ENCODE measurements around the gene WNT8A. TPM values are rescaled to one million over a fixed set of nuclear protein-coding genes. Genes with fewer than 3 reads are reported as not detected.
"Not testable (repeated sequence)": the region's sequence is repeated elsewhere in the genome, so short reads cannot be mapped to it uniquely, and the experiment has no call there.

The WNT8A gene
- not detected for total RNA-seq

GRCh38 chr5:138083702-138084101, at the start of gene WNT8A:
Gene WNT8A, plus strand, starts transcription at chr5:138084033. Its CDS starts 95 bp downstream, at chr5:138084128.
- no peaks in the 10 kb centered on the region for H3K36me3 Mint-ChIP-seq
- no peaks in the 10 kb centered on the region for H3K27me3 Mint-ChIP-seq
- H3K27ac Mint-ChIP-seq = no peak within 1 kb of the TSS
- H3K4me1 Mint-ChIP-seq = peaks cover 15% of the 10 kb centered on the region
- CTCF ChIA-PET = interaction anchor here (1.5 to 1.7 kb wide), 2 partner anchors 15 to 49 kb away, joined by 4 to 5 read pairs; no protein-coding TSS in a partner anchor
- no peaks in the 10 kb centered on the region for H3K9me3 Mint-ChIP-seq (ENCODE audit: low read depth)
- DNase-seq = no peak
- ATAC-seq = no peak
- no peak within 1 kb of the TSS for H3K4me3 Mint-ChIP-seq

- CTCF ChIA-PET = interaction anchor here (0.6 to 12.7 kb wide), 28 partner anchors 9 to 281 kb away, joined by 3 to 244 read pairs (median 5); partner anchors contain the start of genes BRD8, KIF20A and NME5
- Mint-ChIP-seq H3K36me3 (peaks cover 12% of the 10 kb centered on the region), H3K4me3 (no peak overlapping the region), H3K27ac (peak overlapping the region; percentile 18), H3K4me1 (peaks cover 32% of the 10 kb centered on the region), H3K9me3 (ENCODE audit: low read depth) (no peaks in the 10 kb centered on the region), H3K27me3 (no peaks in the 10 kb centered on the region)
- ATAC-seq = peak; percentile 51
- peak; percentile 81 for DNase-seq
Observed at GRCh38 chr5:138035605-138036537, 48.0 kb upstream of the WNT8A start.

GRCh38 chr5:138037271-138037670, 46.6 kb upstream of the WNT8A start:
- CTCF ChIA-PET = interaction anchor here (0.7 to 12.7 kb wide), 14 partner anchors 11 to 259 kb away, joined by 3 to 244 read pairs (median 10); no protein-coding TSS in a partner anchor
- Mint-ChIP-seq H3K4me1 (peaks cover 28% of the 10 kb centered on the region), H3K27ac (no peak overlapping the region), H3K9me3 (ENCODE audit: low read depth) (no peaks in the 10 kb centered on the region), H3K27me3 (no peaks in the 10 kb centered on the region), H3K36me3 (peaks cover under 1% of the 10 kb centered on the region), H3K4me3 (no peak overlapping the region)
- ATAC-seq (no peak), DNase-seq (no peak)

GRCh38 chr5:138037907-138038633, 45.8 kb upstream of the WNT8A start:
- no peak overlapping the region for H3K4me3 Mint-ChIP-seq

GRCh38 chr5:138038826-138039225, 45.0 kb upstream of the WNT8A start:
- ATAC-seq = no peak
- Mint-ChIP-seq H3K27me3 (no peaks in the 10 kb centered on the region), H3K27ac (no peak overlapping the region), H3K4me1 (peaks cover 25% of the 10 kb centered on the region), H3K36me3 (no peaks in the 10 kb centered on the region), H3K4me3 (no peak overlapping the region), H3K9me3 (ENCODE audit: low read depth) (no peaks in the 10 kb centered on the region)
- CTCF ChIA-PET = interaction anchor here (0.8 to 12.7 kb wide), 10 partner anchors 12 to 260 kb away, joined by 3 to 244 read pairs (median 4); no protein-coding TSS in a partner anchor
- DNase-seq = no peak

More at GRCh38 chr5:138037907-138038633, 45.8 kb upstream of the WNT8A start:
- Mint-ChIP-seq H3K4me1 (peaks cover 31% of the 10 kb centered on the region), H3K36me3 (no peaks in the 10 kb centered on the region), H3K27me3 (no peaks in the 10 kb centered on the region), H3K27ac (no peak overlapping the region), H3K9me3 (ENCODE audit: low read depth) (no peaks in the 10 kb centered on the region)
- ATAC-seq = no peak
- CTCF ChIA-PET = interaction anchor here (0.7 to 12.7 kb wide), 13 partner anchors 11 to 259 kb away, joined by 3 to 244 read pairs (median 4); no protein-coding TSS in a partner anchor
- no peak for DNase-seq

GRCh38 chr5:138045283-138045682, 38.5 kb upstream of the WNT8A start:
- H3K9me3 Mint-ChIP-seq (ENCODE audit: low read depth); DNase-seq; H3K36me3 Mint-ChIP-seq; ATAC-seq; H3K27me3 Mint-ChIP-seq; H3K4me3 Mint-ChIP-seq; CTCF ChIA-PET; H3K4me1 Mint-ChIP-seq; H3K27ac Mint-ChIP-seq: not testable (repeated sequence)

GRCh38 chr5:138051441-138052296, 32.2 kb upstream of the WNT8A start:
- Mint-ChIP-seq H3K36me3 (no peaks in the 10 kb centered on the region), H3K9me3 (ENCODE audit: low read depth) (no peaks in the 10 kb centered on the region), H3K27ac (no peak overlapping the region), H3K27me3 (peaks cover 17% of the 10 kb centered on the region), H3K4me3 (no peak overlapping the region), H3K4me1 (peaks cover 8% of the 10 kb centered on the region)
- ATAC-seq (no peak), DNase-seq (no peak)
- CTCF ChIA-PET = interaction anchor here (1.4 kb wide), 1 partner anchor 17 kb away, joined by 4 read pairs; no protein-coding TSS in a partner anchor

GRCh38 chr5:138052718-138053117, 31.1 kb upstream of the WNT8A start:
- not testable (repeated sequence) for H3K9me3 Mint-ChIP-seq (ENCODE audit: low read depth); H3K27ac Mint-ChIP-seq; H3K36me3 Mint-ChIP-seq; H3K4me3 Mint-ChIP-seq; DNase-seq; ATAC-seq
- Mint-ChIP-seq H3K4me1 (peaks cover 11% of the 10 kb centered on the region), H3K27me3 (peaks cover 17% of the 10 kb centered on the region)
- CTCF ChIA-PET = interaction anchor here (1.4 to 1.6 kb wide), 2 partner anchors 12 to 16 kb away, joined by 4 to 6 read pairs; no protein-coding TSS in a partner anchor

GRCh38 chr5:138053554-138053953, 30.3 kb upstream of the WNT8A start:
- H3K36me3 Mint-ChIP-seq = no peaks in the 10 kb centered on the region
- CTCF ChIA-PET = interaction anchor here (0.9 to 1.6 kb wide), 4 partner anchors 11 to 23 kb away, joined by 3 to 6 read pairs (median 5); no protein-coding TSS in a partner anchor
- no peak for ATAC-seq
- peaks cover 11% of the 10 kb centered on the region for H3K4me1 Mint-ChIP-seq
- no peaks in the 10 kb centered on the region for H3K9me3 Mint-ChIP-seq (ENCODE audit: low read depth)
- no peak overlapping the region for H3K4me3 Mint-ChIP-seq
- no peak for DNase-seq
- no peak overlapping the region for H3K27ac Mint-ChIP-seq
- peaks cover 17% of the 10 kb centered on the region for H3K27me3 Mint-ChIP-seq

- ATAC-seq = no peak
- H3K9me3 Mint-ChIP-seq (ENCODE audit: low read depth) = no peaks in the 10 kb centered on the region
- H3K27ac Mint-ChIP-seq = no peak overlapping the region
- CTCF ChIA-PET = interaction anchor here (0.9 to 1.6 kb wide), 4 partner anchors 11 to 23 kb away, joined by 3 to 6 read pairs (median 5); no protein-coding TSS in a partner anchor
- H3K27me3 Mint-ChIP-seq = peaks cover 17% of the 10 kb centered on the region
- DNase-seq = no peak
- H3K36me3 Mint-ChIP-seq = no peaks in the 10 kb centered on the region
- H3K4me1 Mint-ChIP-seq = peaks cover 11% of the 10 kb centered on the region
- H3K4me3 Mint-ChIP-seq = no peak overlapping the region
Observed at GRCh38 chr5:138054206-138054605, 29.6 kb upstream of the WNT8A start.

GRCh38 chr5:138054847-138055558, 28.8 kb upstream of the WNT8A start:
- Mint-ChIP-seq H3K36me3 (no peaks in the 10 kb centered on the region), H3K9me3 (ENCODE audit: low read depth) (no peaks in the 10 kb centered on the region), H3K27ac (no peak overlapping the region), H3K27me3 (peaks cover 17% of the 10 kb centered on the region), H3K4me1 (peaks cover 11% of the 10 kb centered on the region), H3K4me3 (no peak overlapping the region)
- ATAC-seq = no peak
- no peak for DNase-seq
- CTCF ChIA-PET = interaction anchor here (0.6 to 2.5 kb wide), 4 partner anchors 10 to 82 kb away, joined by 3 to 12 read pairs (median 4); no protein-coding TSS in a partner anchor

GRCh38 chr5:138064526-138064925, 19.3 kb upstream of the WNT8A start:
- DNase-seq = no peak
- Mint-ChIP-seq H3K4me3 (no peak overlapping the region), H3K27me3 (no peaks in the 10 kb centered on the region), H3K4me1 (peaks cover 6% of the 10 kb centered on the region), H3K36me3 (no peaks in the 10 kb centered on the region), H3K9me3 (ENCODE audit: low read depth) (no peaks in the 10 kb centered on the region), H3K27ac (no peak overlapping the region)
- CTCF ChIA-PET = interaction anchor here (0.8 to 10.3 kb wide), 8 partner anchors 9 to 435 kb away, joined by 3 to 244 read pairs (median 9); partner anchors contain the start of gene FAM13B
- no peak for ATAC-seq

Measured in activated CD8-positive, alpha-beta memory T cell treated with anti-CD3 and anti-CD28 coated beads, Interleukin-2, amount 10 ng/mL, durations not matched to agents 7 days and 5 days (primary cell).